Naive thymus-derived CD4-positive, alpha-beta T cell (primary cell): ENCODE results near the gene ST6GALNAC1. TPM values are rescaled to one million over a fixed set of nuclear protein-coding genes. Genes with fewer than 3 reads are reported as not detected.

Source experiments
- ATAC-seq: fragments of 150-1000 bp; cut with Tn5 transposase; 2 replicates; pipeline ENCODE4 v1.10.0; 2021; ENCODE audit warnings: mild to moderate bottlenecking, moderate library complexity
- CTCF ChIA-PET: fragments of 350-600 bp; sonication (Branson Sonifier 250); formaldehyde crosslinking; loops from one replicate; lab custom pipeline; 2021; ENCODE audit warnings: antibody characterized with exemption; lab: Charles Lee
- POLR2A ChIA-PET: fragments of 350-600 bp; sonication (Branson Sonifier 250); formaldehyde crosslinking; loops from one replicate; lab custom pipeline; 2021; ENCODE audit warnings: antibody characterized with exemption, inconsistent platforms; lab: Charles Lee
- DNase-seq, 9 donors: peaks; one replicate each; pipeline versions ENCODE4 v3.0.0 to v3.0.0-alpha.2; 2020 to 2022; ENCODE audit warnings: mixed read lengths in 1 of 9
- H3K27ac ChIP-seq: one replicate; pipeline ENCODE4 v1.7.0; 2013; ENCODE audit warnings: mild to moderate bottlenecking, low read depth, low read length, moderate library complexity
- H3K27me3 ChIP-seq, 2 donors: one replicate each; pipeline ENCODE4 v1.7.0; 2013; ENCODE audit warnings: low read length in 2 of 2, mild to moderate bottlenecking in 2 of 2, moderate library complexity in 2 of 2; ENCODE audit not compliant: control insufficient read depth in 2 of 2, insufficient read depth in 2 of 2
- H3K36me3 ChIP-seq, 3 experiments: 1 replicate in 2 of 3; 2 replicates in 1 of 3; pipeline ENCODE4 v1.7.0; 2013; ENCODE audit warnings: low read length in 3 of 3, mild to moderate bottlenecking in 3 of 3, moderate library complexity in 1 of 3; ENCODE audit not compliant: insufficient read depth in 3 of 3, control insufficient read depth in 2 of 3
- H3K4me1 ChIP-seq, 2 donors: one replicate each; pipeline ENCODE4 v1.7.0; 2013; ENCODE audit warnings: low read length in 2 of 2, mild to moderate bottlenecking in 2 of 2, moderate library complexity in 1 of 2; ENCODE audit not compliant: control insufficient read depth in 2 of 2, insufficient read depth in 2 of 2
- H3K4me3 ChIP-seq: 2 replicates; pipeline ENCODE4 v1.7.0; 2013; ENCODE audit warnings: mild to moderate bottlenecking, low read length
- H3K9me3 ChIP-seq, 3 experiments: 1 replicate in 2 of 3; 2 replicates in 1 of 3; pipeline ENCODE4 v1.7.0; 2013; ENCODE audit warnings: low read length in 3 of 3; ENCODE audit not compliant: control insufficient read depth in 2 of 3
- H3K27ac Mint-ChIP-seq, 9 donors: one replicate each; pipeline ENCODE4 v1.8.0; 2020 to 2022; ENCODE audit warnings: mixed read lengths in 9 of 9, mild to moderate bottlenecking in 8 of 9, moderate library complexity in 5 of 9, inconsistent platforms in 2 of 9
- H3K27me3 Mint-ChIP-seq, 5 donors: one replicate each; pipeline ENCODE4 v1.8.0; 2021 to 2022; ENCODE audit warnings: mixed read lengths in 5 of 5, mild to moderate bottlenecking in 1 of 5
- H3K36me3 Mint-ChIP-seq, 5 donors: one replicate each; pipeline ENCODE4 v1.8.0; 2020 to 2022; ENCODE audit warnings: mixed read lengths in 5 of 5, mild to moderate bottlenecking in 3 of 5, inconsistent platforms in 1 of 5
- H3K4me1 Mint-ChIP-seq, 7 donors: one replicate each; pipeline ENCODE4 v1.8.0; 2020 to 2022; ENCODE audit warnings: mixed read lengths in 7 of 7, mild to moderate bottlenecking in 3 of 7, inconsistent platforms in 1 of 7
- H3K4me3 Mint-ChIP-seq, 10 donors: one replicate each; pipeline ENCODE4 v1.8.0; 2020 to 2022; ENCODE audit warnings: mild to moderate bottlenecking in 10 of 10, mixed read lengths in 10 of 10, moderate library complexity in 6 of 10, inconsistent platforms in 2 of 10
- H3K9me3 Mint-ChIP-seq, 11 donors: one replicate each; pipeline ENCODE4 v1.8.0; 2020 to 2022; ENCODE audit warnings: mixed read lengths in 11 of 11, mild to moderate bottlenecking in 4 of 11, inconsistent platforms in 1 of 11, moderate library complexity in 1 of 11
- intact Hi-C, 2 donors: fragments of 100-400 bp; cut with micrococcal nuclease; formaldehyde crosslinking; loops; one replicate each; pipeline ENCODE4 v1.15.1; 2023
- polyA plus RNA-seq, 2 donors: library from polyadenylated mRNA; unstranded; fragments of 300-500 nt; fragmentation: Illumina TruSeq; gene quantifications; one replicate each; pipeline ENCODE4 v1.2.3, GENCODE V29; 2021
- total RNA-seq, 6 experiments: library from RNA in 5 of 6; stranded (reverse) in 5 of 6; gene quantifications; 1 replicate in 5 of 6; 2 replicates in 1 of 6; pipeline ENCODE4 v1.2.3 and lab custom pipeline; 2021 to 2026

Gene ST6GALNAC1
- total and polyA plus RNA-seq, 7 experiments from 2014 or later, result 1.4 to 20.7 (median 2.6) TPM

DNA sequence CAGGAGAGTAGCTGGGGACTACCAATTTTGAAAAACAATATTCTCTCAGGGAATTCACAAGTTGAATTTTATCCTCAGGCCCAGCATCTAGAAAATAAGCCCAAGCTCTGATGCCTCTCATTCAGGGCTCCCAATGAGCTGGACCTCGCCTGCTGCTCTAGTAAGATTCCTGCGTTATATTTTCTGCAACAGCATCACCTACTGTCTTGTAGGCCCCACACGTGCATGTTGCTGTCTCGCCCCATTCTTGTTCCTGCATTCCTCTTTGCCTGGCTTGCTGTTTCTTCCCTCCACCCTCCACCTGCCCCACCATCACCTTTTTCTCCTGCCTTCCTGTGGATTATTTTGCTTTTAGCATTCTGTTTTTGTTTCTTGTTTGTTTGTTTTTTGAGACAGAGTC lies 49.6 kb downstream of the ST6GALNAC1 start:
- peaks cover 12 to 43% (median 14%) of the 10 kb centered on the region in 5 donors for H3K27me3 Mint-ChIP-seq

GRCh38 chr17:76593384-76593826 lies 50.2 kb downstream of the ST6GALNAC1 start:
- intact Hi-C loops, result no loop called here
- peaks cover 0 to 7% (median 0%) of the 10 kb centered on the region in 7 donors for H3K4me1 Mint-ChIP-seq
- Histone ChIP-seq H3K4me3 (no peak overlapping the region), H3K9me3 (no peaks in the 10 kb centered on the region), H3K36me3 (no peaks in the 10 kb centered on the region), H3K4me1 (no peaks in the 10 kb centered on the region), H3K27me3 (no peaks in the 10 kb centered on the region), H3K27ac (no peak overlapping the region)
- POLR2A ChIA-PET, result no interaction called here
- ATAC-seq, result no peak
- H3K27ac Mint-ChIP-seq, result no peak overlapping the region
- H3K36me3 Mint-ChIP-seq, result peaks cover 0 to 9% (median 6%) of the 10 kb centered on the region in 5 donors
- CTCF ChIA-PET, result no interaction called here
- DNase-seq, result no peak
- H3K4me3 Mint-ChIP-seq, result no peak overlapping the region
- peaks cover 15 to 47% (median 19%) of the 10 kb centered on the region in 5 donors for H3K27me3 Mint-ChIP-seq
- peaks cover 0 to 10% (median 1%) of the 10 kb centered on the region in 11 donors for H3K9me3 Mint-ChIP-seq

More for the DNA sequence above, 49.6 kb downstream of the ST6GALNAC1 start:
- Mint-ChIP-seq H3K4me1 (peaks cover 0 to 8% (median 0%) of the 10 kb centered on the region in 7 donors), H3K9me3 (peaks cover 0 to 7% (median 0%) of the 10 kb centered on the region in 11 donors), H3K36me3 (peaks cover 0 to 6% (median 3%) of the 10 kb centered on the region in 5 donors), H3K27ac (no peak overlapping the region), H3K4me3 (no peak overlapping the region)
- H3K9me3 ChIP-seq, result no peaks in the 10 kb centered on the region
- ChIA-PET POLR2A (no interaction called here), CTCF (no interaction called here)
- intact Hi-C loops, result no loop called here
- no peaks in the 10 kb centered on the region for H3K27me3 ChIP-seq
- H3K36me3 ChIP-seq, result no peaks in the 10 kb centered on the region
- no peak overlapping the region for H3K27ac ChIP-seq
- H3K4me3 ChIP-seq, result no peak overlapping the region
- ATAC-seq (no peak), DNase-seq (no peak)
- H3K4me1 ChIP-seq, result no peaks in the 10 kb centered on the region

- Histone ChIP-seq H3K36me3 (no peaks in the 10 kb centered on the region), H3K27ac (no peak overlapping the region), H3K27me3 (peaks cover 0 to 22% of the 10 kb centered on the region in 2 donors), H3K4me1 (peaks cover 4 to 6% of the 10 kb centered on the region in 2 donors), H3K9me3 (no peaks in the 10 kb centered on the region), H3K4me3 (no peak overlapping the region)
- no peak for DNase-seq
- ChIA-PET POLR2A (no interaction called here), CTCF (no interaction called here)
- intact Hi-C loops, result no loop called here
- Mint-ChIP-seq H3K4me1 (peaks cover 2 to 17% (median 5%) of the 10 kb centered on the region in 7 donors), H3K9me3 (peaks cover 0 to 10% (median 1%) of the 10 kb centered on the region in 11 donors), H3K27ac (no peak overlapping the region), H3K27me3 (peaks cover 40 to 72% (median 46%) of the 10 kb centered on the region in 5 donors), H3K4me3 (peak overlapping the region in 2 of 10 donors; percentile 33 to 63), H3K36me3 (peaks cover 0 to 12% (median 8%) of the 10 kb centered on the region in 5 donors)
- ATAC-seq, result no peak
Measured at GRCh38 chr17:76588182-76588581, 55.4 kb downstream of the ST6GALNAC1 start.

GRCh38 chr17:76586741-76587487 lies 56.6 kb downstream of the ST6GALNAC1 start:
- Mint-ChIP-seq H3K4me3 (peak overlapping the region in 8 of 10 donors; percentile 24 to 78 (median 44)), H3K4me1 (peaks cover 2 to 17% (median 5%) of the 10 kb centered on the region in 7 donors), H3K36me3 (peaks cover 0 to 12% (median 8%) of the 10 kb centered on the region in 5 donors), H3K9me3 (peaks cover 0 to 10% (median 1%) of the 10 kb centered on the region in 11 donors), H3K27me3 (peaks cover 46 to 79% (median 53%) of the 10 kb centered on the region in 5 donors), H3K27ac (no peak overlapping the region)
- no peak overlapping the region for H3K4me3 ChIP-seq
- peaks cover 0 to 22% of the 10 kb centered on the region in 2 donors for H3K27me3 ChIP-seq
- ATAC-seq (no peak), DNase-seq (no peak)
- H3K27ac ChIP-seq, result no peak overlapping the region
- POLR2A ChIA-PET, result no interaction called here
- intact Hi-C loops, result loop anchor here in 1 of 2 donors (1.0 kb wide), 1 partner anchor 29 kb away; no protein-coding TSS in a partner anchor
- H3K9me3 ChIP-seq, result no peaks in the 10 kb centered on the region
- H3K36me3 ChIP-seq, result no peaks in the 10 kb centered on the region
- CTCF ChIA-PET, result interaction anchor here (0.6 kb wide), 2 partner anchors 120 to 178 kb away, joined by 3 read pairs; partner anchors contain the start of gene AANAT
- peaks cover 4 to 6% of the 10 kb centered on the region in 2 donors for H3K4me1 ChIP-seq

GRCh38 chr17:76585649-76586593 lies 57.6 kb downstream of the ST6GALNAC1 start, which contains the start of gene ST6GALNAC2:
ST6GALNAC2 (minus strand) TSS chr17:76585860; CDS start chr17:76585808, 52 bp downstream.
- Histone ChIP-seq H3K4me3 (peak within 1 kb of the TSS; percentile 52), H3K27me3 (peaks cover 0 to 22% of the 10 kb centered on the region in 2 donors), H3K9me3 (no peaks in the 10 kb centered on the region), H3K36me3 (no peaks in the 10 kb centered on the region), H3K27ac (no peak within 1 kb of the TSS), H3K4me1 (peaks cover 4 to 6% of the 10 kb centered on the region in 2 donors)
- ChIA-PET POLR2A (interaction anchor here (0.9 kb wide), 1 partner anchor 63 kb away, joined by 3 read pairs; no protein-coding TSS in a partner anchor), CTCF (interaction anchor here (0.6 kb wide), 2 partner anchors 48 to 177 kb away, joined by 3 read pairs; no protein-coding TSS in a partner anchor)
- peak; percentile 88 for ATAC-seq
- Mint-ChIP-seq H3K36me3 (peaks cover 0 to 12% (median 8%) of the 10 kb centered on the region in 5 donors), H3K27ac (no peak within 1 kb of the TSS), H3K4me1 (peaks cover 2 to 17% (median 5%) of the 10 kb centered on the region in 7 donors), H3K27me3 (peaks cover 43 to 79% (median 53%) of the 10 kb centered on the region in 5 donors), H3K9me3 (peaks cover 0 to 10% (median 1%) of the 10 kb centered on the region in 11 donors), H3K4me3 (peak within 1 kb of the TSS; percentile 32 to 80 (median 67))
- peak in 3 of 9 donors; percentile 25 to 49 (median 45) for DNase-seq
- intact Hi-C loops, result loop anchor here in 1 of 2 donors (1.0 kb wide), 1 partner anchor 28 kb away; no protein-coding TSS in a partner anchor
